ENCODE data around the gene KRTAP9-7. TPM values are rescaled to one million over a fixed set of nuclear protein-coding genes. Genes with fewer than 3 reads are reported as not detected.

The KRTAP9-7 gene
- total RNA-seq, 1 donor from 2014 or later: not detected

- peaks cover 6% of the 10 kb centered on the region for H3K36me3 Mint-ChIP-seq
- DNase-seq (ENCODE audit: low spot score in 2 of 2, unreplicated experiment in 2 of 2): no peak
- H3K9me3 Mint-ChIP-seq: peaks cover 12% of the 10 kb centered on the region
- no peak overlapping the region for H3K27ac Mint-ChIP-seq
- no peak overlapping the region for H3K4me3 Mint-ChIP-seq
- no peaks in the 10 kb centered on the region for H3K4me1 Mint-ChIP-seq
- no peak for TF ChIP-seq CTCF (IDR thresholded peaks at IDR 0.05; ENCODE audit: unreplicated experiment)
- no peaks in the 10 kb centered on the region for H3K27me3 Mint-ChIP-seq (ENCODE audit: low read depth)
Measured at GRCh38 chr17:41304091-41304490, 28.6 kb downstream of the KRTAP9-7 start.

- no peaks in the 10 kb centered on the region for H3K36me3 Mint-ChIP-seq
- no peaks in the 10 kb centered on the region for H3K9me3 Mint-ChIP-seq
- no peak overlapping the region for H3K4me3 Mint-ChIP-seq
- H3K4me1 Mint-ChIP-seq: no peaks in the 10 kb centered on the region
- TF ChIP-seq CTCF (IDR thresholded peaks at IDR 0.05; ENCODE audit: unreplicated experiment): no peak
- H3K27ac Mint-ChIP-seq: no peak overlapping the region
- DNase-seq (ENCODE audit: low spot score in 2 of 2, unreplicated experiment in 2 of 2): no peak
- H3K27me3 Mint-ChIP-seq (ENCODE audit: low read depth): peaks cover 2% of the 10 kb centered on the region
Measured at GRCh38 chr17:41307647-41308046, 32.1 kb downstream of the KRTAP9-7 start.

- Mint-ChIP-seq H3K9me3 (no peaks in the 10 kb centered on the region), H3K36me3 (no peaks in the 10 kb centered on the region), H3K4me3 (no peak overlapping the region), H3K27me3 (ENCODE audit: low read depth) (peaks cover 2% of the 10 kb centered on the region), H3K4me1 (no peaks in the 10 kb centered on the region), H3K27ac (no peak overlapping the region)
- no peak for TF ChIP-seq CTCF (IDR thresholded peaks at IDR 0.05; ENCODE audit: unreplicated experiment)
- no peak for DNase-seq (ENCODE audit: low spot score in 2 of 2, unreplicated experiment in 2 of 2)
Measured at GRCh38 chr17:41308251-41308917, 32.9 kb downstream of the KRTAP9-7 start.

- no peak within 1 kb of the TSS for H3K27ac Mint-ChIP-seq
Measured at GRCh38 chr17:41308918-41309359, 33.4 kb downstream of the KRTAP9-7 start, which contains the start of gene KRTAP16-1. Gene KRTAP16-1 (minus strand): TSS chr17:41309309. CDS start chr17:41309253, 56 bp downstream.

GRCh38 chr17:41311111-41311510 is 35.6 kb downstream of the KRTAP9-7 start:
- Mint-ChIP-seq H3K36me3 (no peaks in the 10 kb centered on the region), H3K9me3 (no peaks in the 10 kb centered on the region), H3K4me3 (no peak overlapping the region), H3K27ac (no peak overlapping the region), H3K27me3 (ENCODE audit: low read depth) (peaks cover 3% of the 10 kb centered on the region), H3K4me1 (no peaks in the 10 kb centered on the region)
- no peak for DNase-seq (ENCODE audit: low spot score in 2 of 2, unreplicated experiment in 2 of 2)
- no peak for TF ChIP-seq CTCF (IDR thresholded peaks at IDR 0.05; ENCODE audit: unreplicated experiment)

More at GRCh38 chr17:41308918-41309359, 33.4 kb downstream of the KRTAP9-7 start, which contains the start of gene KRTAP16-1:
- TF ChIP-seq CTCF (IDR thresholded peaks at IDR 0.05; ENCODE audit: unreplicated experiment): no peak
- H3K4me1 Mint-ChIP-seq: no peaks in the 10 kb centered on the region
- H3K4me3 Mint-ChIP-seq: no peak within 1 kb of the TSS
- H3K36me3 Mint-ChIP-seq: no peaks in the 10 kb centered on the region
- DNase-seq (ENCODE audit: low spot score in 2 of 2, unreplicated experiment in 2 of 2): no peak
- peaks cover 2% of the 10 kb centered on the region for H3K27me3 Mint-ChIP-seq (ENCODE audit: low read depth)
- H3K9me3 Mint-ChIP-seq: no peaks in the 10 kb centered on the region
